GM23338 (cell line): ENCODE data around the gene CCNI. TPM values are rescaled to one million over a fixed set of nuclear protein-coding genes. Genes with fewer than 3 reads are reported as not detected.

Experiments used
- ATAC-seq: fragments of 200-7000 bp; cut with Tn5 transposase; 3 replicates; pipeline ENCODE4 v1.9.1; 2020
- DNase-seq: peaks from one replicate; pipeline ENCODE4 v3.0.0-alpha.2; 2015; ENCODE audit warnings: low spot score
- H2AFZ ChIP-seq: fragments of 200-600 bp; sonication (generic); 2 replicates; pipeline ENCODE4 v1.8.0; 2016; ENCODE audit warnings: antibody characterized with exemption, mild to moderate bottlenecking, moderate library complexity
- H3F3A ChIP-seq: fragments of 200-600 bp; sonication (generic); replicated peaks from 2 replicates; pipeline ENCODE4 v1.8.0; 2017; ENCODE audit warnings: antibody characterized with exemption, mixed run types, low read depth
- H3K27ac ChIP-seq: fragments of 200-600 bp; sonication (generic); 2 replicates; pipeline ENCODE4 v1.6.1; 2016; ENCODE audit warnings: low read depth
- H3K27me3 ChIP-seq: fragments of 200-600 bp; sonication (generic); 2 replicates; pipeline ENCODE4 v1.8.0; 2016; ENCODE audit warnings: mild to moderate bottlenecking, mixed run types, moderate library complexity; ENCODE audit not compliant: insufficient read depth
- H3K36me3 ChIP-seq: fragments of 200-600 bp; sonication (generic); 2 replicates; pipeline ENCODE4 v1.8.0; 2016; ENCODE audit warnings: mild to moderate bottlenecking; ENCODE audit not compliant: insufficient read depth
- H3K4me1 ChIP-seq: fragments of 200-600 bp; sonication (generic); 2 replicates; pipeline ENCODE4 v1.8.0; 2016; ENCODE audit warnings: mild to moderate bottlenecking, moderate library complexity; ENCODE audit not compliant: insufficient read depth
- H3K4me2 ChIP-seq: fragments of 200-600 bp; sonication (generic); 2 replicates; pipeline ENCODE4 v1.7.1; 2017; ENCODE audit warnings: mixed run types
- H3K4me3 ChIP-seq: fragments of 200-600 bp; sonication (generic); 2 replicates; pipeline ENCODE4 v1.6.1; 2016; ENCODE audit warnings: mixed run types
- H3K79me2 ChIP-seq: fragments of 200-600 bp; sonication (generic); replicated peaks from 2 replicates; pipeline ENCODE4 v1.8.0; 2017; ENCODE audit warnings: mild to moderate bottlenecking; ENCODE audit not compliant: insufficient read depth
- H3K9me2 ChIP-seq: fragments of 200-600 bp; sonication (generic); 2 replicates; pipeline ENCODE4 v1.8.0; 2017; ENCODE audit not compliant: insufficient read depth
- H4K20me1 ChIP-seq: fragments of 200-600 bp; sonication (generic); replicated peaks from 2 replicates; pipeline ENCODE4 v1.8.0; 2017; ENCODE audit warnings: mild to moderate bottlenecking; ENCODE audit not compliant: insufficient read depth
- H3K27ac Mint-ChIP-seq: 2 replicates; pipeline ENCODE4 v1.8.0; 2020; ENCODE audit warnings: inconsistent platforms, mild to moderate bottlenecking, moderate library complexity, mixed read lengths
- H3K27me3 Mint-ChIP-seq: 3 replicates; pipeline ENCODE4 v1.8.0; 2022; ENCODE audit warnings: low read depth, mild to moderate bottlenecking, moderate library complexity, mixed read lengths, inconsistent platforms; ENCODE audit not compliant: insufficient read depth, poor library complexity
- H3K36me3 Mint-ChIP-seq: 3 replicates; pipeline ENCODE4 v1.8.0; 2021; ENCODE audit warnings: low read depth, mild to moderate bottlenecking, inconsistent platforms, moderate library complexity, mixed read lengths
- H3K4me1 Mint-ChIP-seq: 3 replicates; pipeline ENCODE4 v1.8.0; 2020; ENCODE audit warnings: mild to moderate bottlenecking, inconsistent platforms, mixed read lengths
- H3K4me3 Mint-ChIP-seq: 3 replicates; pipeline ENCODE4 v1.8.0; 2021; ENCODE audit warnings: moderate library complexity, mild to moderate bottlenecking, inconsistent platforms, mixed read lengths
- H3K9me3 Mint-ChIP-seq: 3 replicates; pipeline ENCODE4 v1.8.0; 2020; ENCODE audit warnings: moderate library complexity, mild to moderate bottlenecking, inconsistent platforms, mixed read lengths
- CREB1 ChIP-seq: fragments of 250-450 bp; sonication (Bioruptor Pico); IDR thresholded peaks from 2 replicates; pipeline ENCODE4 v1.5.0; 2020; ENCODE audit warnings: low read depth, mild to moderate bottlenecking, moderate library complexity
- CTCF ChIP-seq, 2 experiments: fragments of 200-600 bp in 1 of 2; sonication (generic) in 1 of 2; conservative IDR thresholded peaks; 2 replicates each; pipeline versions ENCODE4 v1.5.1 to v1.6.1; 2016 to 2017; ENCODE audit warnings: antibody characterized with exemption in 2 of 2, low read depth in 2 of 2, mild to moderate bottlenecking in 2 of 2, moderate library complexity in 1 of 2
- ETS1 ChIP-seq: IDR thresholded peaks from 2 replicates; pipeline ENCODE4 v1.6.1; 2016; ENCODE audit warnings: antibody characterized with exemption
- EZH2 ChIP-seq: fragments of 200-600 bp; sonication (generic); IDR thresholded peaks from one replicate; pipeline ENCODE4 v1.8.0; 2017; ENCODE audit warnings: antibody characterized with exemption, mild to moderate bottlenecking, low read depth; ENCODE audit not compliant: unreplicated experiment
- EZH2phosphoT487 ChIP-seq: fragments of 200-600 bp; sonication (generic); IDR thresholded peaks from one replicate; pipeline ENCODE4 v1.8.1; 2018; ENCODE audit warnings: antibody characterized with exemption; ENCODE audit not compliant: unreplicated experiment
- JUNB ChIP-seq: IDR thresholded peaks from one replicate; pipeline ENCODE4 v1.6.1; 2016; ENCODE audit warnings: antibody characterized with exemption; ENCODE audit not compliant: unreplicated experiment
- NANOG ChIP-seq: IDR thresholded peaks from 2 replicates; pipeline ENCODE4 v1.6.1; 2016; ENCODE audit warnings: antibody characterized with exemption, borderline replicate concordance
- POLR2AphosphoS5 ChIP-seq: IDR thresholded peaks from 2 replicates; pipeline ENCODE4 v1.6.1; 2016; ENCODE audit warnings: antibody characterized with exemption, low read depth
- STAT1 ChIP-seq: IDR thresholded peaks from one replicate; pipeline ENCODE4 v1.6.1; 2016; ENCODE audit warnings: antibody characterized with exemption; ENCODE audit not compliant: unreplicated experiment
- ZNF114 ChIP-seq: fragments of 250-450 bp; sonication (Bioruptor Pico); IDR thresholded peaks from 2 replicates; pipeline ENCODE4 v1.5.0; 2020; ENCODE audit warnings: mild to moderate bottlenecking, moderate library complexity
- ZNF331 ChIP-seq: fragments of 250-450 bp; sonication (Bioruptor Pico); IDR thresholded peaks from 2 replicates; pipeline ENCODE4 v1.5.0; 2020; ENCODE audit warnings: low read depth, mild to moderate bottlenecking, moderate library complexity
- ZNF462 ChIP-seq: fragments of 250-450 bp; sonication (Bioruptor Pico); IDR thresholded peaks from 2 replicates; pipeline ENCODE4 v1.5.0; 2020; ENCODE audit warnings: mild to moderate bottlenecking, moderate library complexity
- polyA plus RNA-seq: library from polyadenylated mRNA; unstranded; fragments of >200 nt; fragmentation: Nextera tagmentation; extraction: Ambion mirVana; gene quantifications from 2 replicates; pipeline ENCODE4 v1.2.1, GENCODE V29; 2016
- total RNA-seq: library from RNA; depleted of rRNA; stranded (reverse); fragments of >200 nt; shearing (Covaris generic); gene quantifications from 2 replicates; pipeline ENCODE4 v1.2.3, GENCODE V29; 2014

The CCNI gene
- total and polyA plus RNA-seq, 2 experiments from 2014 or later: 207 to 248 TPM

GRCh38 chr4:77040854-77041725 is 34.7 kb downstream of the CCNI start (continued):
- TF ChIP-seq ZNF462 (no peak), EZH2phosphoT487 (no peak)

GRCh38 chr4:77040270-77040669 is 35.5 kb downstream of the CCNI start:
- Histone ChIP-seq H3K27ac (no peak overlapping the region), H3K79me2 (no peaks in the 10 kb centered on the region), H3K27me3 (no peaks in the 10 kb centered on the region), H4K20me1 (no peaks in the 10 kb centered on the region), H3F3A (no peaks in the 10 kb centered on the region), H3K4me3 (no peak overlapping the region), H3K36me3 (no peaks in the 10 kb centered on the region), H3K4me1 (no peaks in the 10 kb centered on the region), H3K9me2 (no peaks in the 10 kb centered on the region), H3K4me2 (no peak overlapping the region), H2AFZ (no peak overlapping the region)
- ATAC-seq (no peak), DNase-seq (no peak)
- Mint-ChIP-seq H3K27me3 (no peaks in the 10 kb centered on the region), H3K36me3 (peaks cover 3% of the 10 kb centered on the region; the same call in 2 of the 3 replicates), H3K27ac (peak overlapping the region; percentile 5; the same call in 1 of the 2 replicates), H3K4me3 (no peak overlapping the region), H3K9me3 (no peaks in the 10 kb centered on the region), H3K4me1 (peaks cover 13% of the 10 kb centered on the region)
- TF ChIP-seq NANOG (no peak), EZH2phosphoT487 (no peak), CTCF (conservative IDR thresholded peaks at IDR 0.05; ENCODE audit: low read depth in 2 of 2) (no peak), JUNB (no peak), CREB1 (CRISPR knock-in tag) (no peak), POLR2AphosphoS5 (no peak), ETS1 (no peak), EZH2 (no peak), ZNF114 (CRISPR knock-in tag) (no peak), STAT1 (no peak), ZNF331 (CRISPR knock-in tag) (no peak)
